ENCODE data around the gene INPP5E.

DNA sequence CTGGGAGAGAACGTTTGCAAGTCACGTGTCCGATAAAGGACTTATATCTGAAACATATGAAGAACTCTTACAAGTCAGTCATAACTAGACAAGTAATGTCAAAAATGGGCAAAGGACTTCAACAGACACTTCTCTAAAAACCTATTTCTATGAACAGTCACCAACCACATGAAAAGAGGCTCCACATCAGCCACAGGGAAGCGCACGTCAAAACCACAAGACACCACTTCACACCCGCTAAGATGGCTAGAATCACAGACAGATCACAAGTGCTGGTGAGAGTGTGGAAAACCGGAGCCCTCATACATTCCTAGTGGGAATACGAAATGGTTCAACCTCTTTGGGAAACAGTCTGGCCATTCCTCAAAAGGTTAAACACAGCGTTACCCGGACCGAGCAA, 54.6 kb downstream of the INPP5E start:
- TF ChIP-seq, protein P1, sequence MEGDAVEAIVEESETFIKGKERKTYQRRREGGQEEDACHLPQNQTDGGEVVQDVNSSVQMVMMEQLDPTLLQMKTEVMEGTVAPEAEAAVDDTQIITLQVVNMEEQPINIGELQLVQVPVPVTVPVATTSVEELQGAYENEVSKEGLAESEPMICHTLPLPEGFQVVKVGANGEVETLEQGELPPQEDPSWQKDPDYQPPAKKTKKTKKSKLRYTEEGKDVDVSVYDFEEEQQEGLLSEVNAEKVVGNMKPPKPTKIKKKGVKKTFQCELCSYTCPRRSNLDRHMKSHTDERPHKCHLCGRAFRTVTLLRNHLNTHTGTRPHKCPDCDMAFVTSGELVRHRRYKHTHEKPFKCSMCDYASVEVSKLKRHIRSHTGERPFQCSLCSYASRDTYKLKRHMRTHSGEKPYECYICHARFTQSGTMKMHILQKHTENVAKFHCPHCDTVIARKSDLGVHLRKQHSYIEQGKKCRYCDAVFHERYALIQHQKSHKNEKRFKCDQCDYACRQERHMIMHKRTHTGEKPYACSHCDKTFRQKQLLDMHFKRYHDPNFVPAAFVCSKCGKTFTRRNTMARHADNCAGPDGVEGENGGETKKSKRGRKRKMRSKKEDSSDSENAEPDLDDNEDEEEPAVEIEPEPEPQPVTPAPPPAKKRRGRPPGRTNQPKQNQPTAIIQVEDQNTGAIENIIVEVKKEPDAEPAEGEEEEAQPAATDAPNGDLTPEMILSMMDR (IDR thresholded peaks at IDR 0.05): no peak
- TF ChIP-seq POLR2A (IDR thresholded peaks at IDR 0.05): no peak
